GM12801 (cell line): ENCODE results near the gene ATAD1.

ENCODE experiments used
- CTCF ChIP-seq: IDR thresholded peaks from one replicate; pipeline ENCODE4 v1.5.1; 2011; ENCODE audit warnings: control low read depth; ENCODE audit not compliant: insufficient read length; ENCODE audit errors: extremely low read depth

ATAD1 gene

DNA sequence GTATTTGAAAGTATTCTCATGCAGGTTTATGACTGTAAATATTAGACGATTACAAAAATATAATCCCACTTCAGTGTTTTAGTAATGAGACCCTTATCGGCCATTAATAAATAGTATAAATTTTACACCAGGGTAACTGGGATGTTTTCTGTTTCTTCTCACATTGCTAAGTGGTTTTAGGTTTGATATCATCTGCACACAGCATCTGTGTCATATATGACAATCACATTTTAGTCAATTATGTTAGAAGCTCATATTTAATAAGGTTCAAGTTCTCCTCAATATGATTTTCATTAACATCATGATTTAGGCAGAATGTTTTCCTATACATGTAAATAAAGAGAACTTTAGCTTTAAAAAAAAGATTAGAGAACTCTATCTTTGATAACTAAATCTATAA, 66.8 kb downstream of the ATAD1 start:
- no peak for TF ChIP-seq CTCF

DNA sequence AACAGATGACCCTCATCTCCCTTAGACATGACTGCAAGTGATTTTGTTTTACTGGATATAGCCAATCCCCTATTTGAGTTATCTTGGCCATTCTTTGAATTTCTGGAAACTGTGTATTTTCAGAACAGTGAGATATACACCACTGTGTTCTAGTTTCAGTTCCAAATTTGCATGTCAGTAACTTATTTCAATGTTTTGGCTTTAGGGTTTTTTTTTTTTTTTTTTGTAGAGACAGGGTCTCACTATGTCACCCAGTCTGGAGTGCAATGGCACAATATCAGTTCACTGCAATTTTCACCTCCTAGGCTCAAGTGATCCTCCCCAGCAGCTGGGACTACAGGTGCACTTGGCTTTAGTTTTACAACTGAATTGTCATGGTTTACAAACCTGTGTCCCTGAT, 67.2 kb downstream of the ATAD1 start:
- no peak for TF ChIP-seq CTCF

GRCh38 chr10:87750001-87750671, 67.9 kb downstream of the ATAD1 start:
- TF ChIP-seq CTCF: no peak

GRCh38 chr10:87746911-87747310, 71.1 kb downstream of the ATAD1 start:
- TF ChIP-seq CTCF: no peak

DNA sequence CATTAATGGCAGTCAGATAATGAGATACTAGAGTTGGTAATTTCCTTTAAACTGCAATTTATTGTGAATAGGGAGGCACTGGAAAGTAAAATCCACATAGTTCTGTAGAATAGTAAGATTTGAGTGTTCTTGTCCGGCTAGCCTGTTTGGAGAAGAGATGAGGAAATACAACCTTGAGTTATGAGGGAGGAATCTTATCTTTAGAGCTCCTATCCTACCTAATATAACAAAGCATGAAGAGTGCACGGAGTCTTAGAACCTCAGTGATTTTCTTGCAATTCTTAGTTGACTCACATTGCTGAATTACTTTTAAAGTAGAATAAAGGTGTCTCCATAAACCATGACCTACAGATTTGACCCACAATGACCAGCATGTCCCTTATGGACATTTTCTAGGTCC, 73.4 kb downstream of the ATAD1 start:
- no peak for TF ChIP-seq CTCF

DNA sequence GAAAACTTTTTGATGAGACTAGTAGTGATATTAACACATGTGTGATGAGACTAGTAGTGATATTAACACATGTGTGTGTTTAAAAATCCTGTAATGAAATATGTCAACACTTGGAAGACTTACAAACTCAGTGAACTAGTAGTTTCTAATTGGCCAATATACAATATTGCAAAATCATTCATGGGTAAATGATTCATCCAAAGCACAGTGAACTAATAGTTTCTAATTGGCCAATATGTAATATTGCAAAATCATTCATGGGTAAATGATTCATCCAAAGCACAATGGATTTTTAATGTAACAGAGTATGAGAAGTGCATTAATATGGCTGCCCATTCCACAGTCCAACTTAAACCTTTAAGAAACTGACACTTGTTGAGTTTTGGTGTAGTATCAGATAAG, 77.8 kb downstream of the ATAD1 start:
- no peak for TF ChIP-seq CTCF

- TF ChIP-seq CTCF: no peak
Measured at GRCh38 chr10:87739703-87740102, 78.3 kb downstream of the ATAD1 start.
